GM12873 (cell line): ENCODE results near the gene ALDH3A2.

Source experiments
- CTCF ChIP-seq: IDR thresholded peaks from 2 replicates; pipeline ENCODE4 v1.5.1; 2012; ENCODE audit warnings: low read depth, mild to moderate bottlenecking, moderate library complexity, low read length, control low read depth; ENCODE audit not compliant: insufficient read depth; ENCODE audit errors: missing control alignments

Gene ALDH3A2

GRCh38 chr17:19686400-19687090, 38.0 kb downstream of the ALDH3A2 start:
- no peak for TF ChIP-seq CTCF

GRCh38 chr17:19702217-19702641, 53.7 kb downstream of the ALDH3A2 start:
- no peak for TF ChIP-seq CTCF

DNA sequence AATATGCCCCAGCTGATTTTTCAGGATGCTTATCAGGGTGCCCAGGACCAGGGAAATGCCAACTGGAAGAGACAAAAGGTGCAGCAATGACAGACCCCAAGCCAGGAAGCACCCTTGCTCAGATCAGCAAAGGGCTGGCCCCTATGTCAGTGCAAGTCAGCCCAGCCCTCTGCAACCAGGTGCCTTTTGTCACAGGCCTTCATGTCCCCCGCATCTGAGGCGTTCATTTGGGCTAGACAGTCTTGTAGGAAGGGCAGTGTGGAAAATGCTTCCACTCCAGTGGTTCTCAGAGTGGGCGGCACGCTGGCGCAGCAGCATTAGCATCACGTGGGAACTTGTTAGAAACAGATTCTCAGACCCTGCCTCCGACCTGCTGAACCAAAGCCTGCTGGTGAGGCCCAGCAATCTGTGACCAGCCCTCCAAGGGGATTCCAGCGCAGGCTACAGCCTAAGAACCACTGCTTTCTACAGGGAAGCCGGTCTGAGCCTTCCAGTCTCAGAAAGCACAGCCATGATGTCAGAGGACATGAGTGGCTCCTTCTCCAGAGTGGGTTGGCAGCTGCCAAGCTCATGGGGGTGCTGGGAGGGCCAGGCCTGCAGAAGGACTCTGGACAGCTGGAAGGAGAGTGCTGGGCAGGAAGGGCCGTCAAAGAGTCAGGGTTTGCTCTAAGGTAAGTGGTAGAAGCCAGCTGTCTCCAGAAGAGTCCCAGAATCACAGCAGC, 54.7 kb downstream of the ALDH3A2 start:
- TF ChIP-seq CTCF = no peak

DNA sequence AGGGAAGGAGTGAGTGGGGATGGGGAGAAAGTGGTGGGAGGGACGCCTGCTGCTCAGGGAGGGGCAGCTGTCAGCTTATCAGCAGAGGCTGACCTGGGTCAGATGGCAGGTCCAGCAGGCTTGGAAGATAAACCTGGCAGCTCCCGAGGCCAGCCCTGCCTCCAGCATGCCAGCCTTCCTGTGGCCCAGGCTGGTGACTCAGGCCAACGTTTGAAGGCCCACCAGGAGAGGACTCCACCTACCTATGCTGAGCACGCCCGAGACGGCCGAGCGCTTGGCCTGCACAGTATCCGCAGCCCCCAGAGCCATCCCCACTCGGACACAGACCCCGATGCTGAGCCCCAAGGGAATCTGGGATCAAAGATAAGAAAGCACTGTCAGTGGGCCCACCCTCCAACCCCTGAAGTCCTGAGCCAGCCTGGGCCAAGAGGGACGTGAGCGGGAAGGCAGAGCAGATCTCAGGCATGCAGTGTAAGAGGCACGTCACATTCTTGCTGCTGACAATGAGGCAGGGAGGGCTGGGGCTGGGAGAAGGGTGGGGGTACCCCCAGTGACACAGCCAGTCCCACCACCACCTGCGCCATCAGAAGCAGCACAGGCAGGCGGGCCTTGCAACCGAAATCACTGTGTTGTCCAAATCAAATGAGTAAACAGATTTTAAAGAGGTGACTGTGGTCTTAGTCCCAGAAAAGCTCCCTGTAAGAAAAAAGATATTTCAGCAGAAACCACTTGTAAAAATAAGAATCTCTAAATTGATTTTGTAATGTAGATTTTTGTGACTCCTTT, 55.5 kb downstream of the ALDH3A2 start:
- TF ChIP-seq CTCF = no peak

DNA sequence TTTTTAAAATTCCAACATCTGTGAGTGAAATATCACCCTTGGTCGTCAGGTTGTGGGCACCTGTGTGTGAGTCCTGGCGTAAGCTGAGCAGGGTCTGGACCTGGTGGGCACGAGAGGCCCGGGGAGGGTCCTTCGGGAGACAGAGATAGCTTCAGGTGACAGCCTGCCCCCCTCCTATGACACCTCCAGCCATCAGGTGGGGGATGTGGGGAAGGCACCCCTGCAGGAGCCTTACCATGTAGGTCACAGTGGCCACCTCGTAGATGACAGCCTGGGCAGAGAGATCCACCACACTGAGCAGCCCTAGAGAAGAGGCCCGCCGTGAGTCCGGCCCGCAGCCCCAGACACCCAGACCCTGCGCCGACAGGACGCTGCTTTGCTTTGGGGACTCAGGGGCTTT, 56.6 kb downstream of the ALDH3A2 start:
- TF ChIP-seq CTCF = no peak

- TF ChIP-seq CTCF = no peak
These were observed 57.5 kb downstream of the ALDH3A2 start for GRCh38 chr17:19705771-19706770.
